Right atrium auricular region (tissue), 2 donors: ENCODE measurements around the gene MRPS18A. TPM values are rescaled to one million over a fixed set of nuclear protein-coding genes. Genes with fewer than 3 reads are reported as not detected.

ENCODE experiments used
- DNase-seq: peaks from one replicate; pipeline ENCODE4 v3.0.0-alpha.2; 2019; ENCODE audit warnings: low spot score
- H3K27ac ChIP-seq, 2 donors: fragments of 200-600 bp; sonication (generic); 1 replicate in 1 of 2; 2 replicates in 1 of 2; pipeline ENCODE4 v1.5.1; 2016 to 2019
- H3K27me3 ChIP-seq, 2 donors: fragments of 200-600 bp; sonication (generic); one replicate each; pipeline versions ENCODE4 v1.5.1 to v1.6.0; 2017 to 2019
- H3K36me3 ChIP-seq: fragments of 200-600 bp; sonication (generic); one replicate; pipeline ENCODE4 v1.5.1; 2016
- H3K4me1 ChIP-seq, 2 donors: fragments of 200-600 bp; sonication (generic); one replicate each; pipeline versions ENCODE4 v1.5.1 to v1.6.0; 2017 to 2019
- H3K4me3 ChIP-seq, 2 donors: fragments of 200-600 bp; sonication (generic); 1 replicate in 1 of 2; 2 replicates in 1 of 2; pipeline ENCODE4 v1.5.1; 2017 to 2019; ENCODE audit warnings: mild to moderate bottlenecking in 1 of 2, moderate library complexity in 1 of 2
- H3K9me3 ChIP-seq, 2 donors: fragments of 200-600 bp; sonication (generic); one replicate each; pipeline ENCODE4 v1.5.1; 2019
- CTCF ChIP-seq, 2 donors: fragments of 200-600 bp; sonication (generic); IDR thresholded peaks; one replicate each; pipeline ENCODE4 v1.5.1; 2019; ENCODE audit warnings: antibody characterized with exemption in 2 of 2
- total RNA-seq, 2 donors: library from RNA; depleted of rRNA; stranded (reverse); fragments of >200 nt; gene quantifications; one replicate each; pipeline ENCODE4 v1.1.0, GENCODE V29; 2016

MRPS18A gene
- total RNA-seq, 2 donors from 2014 or later: 40.4 to 42.7 TPM

DNA sequence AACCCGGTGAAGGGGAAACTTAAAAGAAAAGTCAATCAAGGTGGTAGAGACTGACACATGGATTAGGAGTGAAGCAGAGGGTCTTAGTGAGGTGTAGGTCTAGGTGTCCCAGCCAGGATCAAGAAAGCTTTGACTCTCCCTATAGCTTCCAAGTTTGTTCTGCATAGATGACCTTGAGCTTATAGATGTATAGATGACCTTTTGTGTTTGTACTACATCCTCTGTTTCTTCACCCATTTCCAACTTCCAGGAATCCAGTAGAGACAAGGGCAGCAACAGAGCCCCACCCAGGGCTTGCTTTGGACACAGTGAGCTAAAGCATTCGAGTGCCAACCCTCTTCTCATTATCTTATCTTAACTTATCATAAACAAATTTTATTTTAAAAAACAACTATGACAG, 1.8 kb upstream of the MRPS18A start:
- H3K27me3 ChIP-seq: no peaks in the 10 kb centered on the region
- H3K27ac ChIP-seq: no peak overlapping the region
- no peak for TF ChIP-seq CTCF (IDR thresholded peaks at IDR 0.05)
- H3K4me1 ChIP-seq: peaks cover 0 to 18% of the 10 kb centered on the region in 2 donors
- no peak for DNase-seq
- no peaks in the 10 kb centered on the region for H3K9me3 ChIP-seq
- H3K4me3 ChIP-seq: no peak overlapping the region
- no peaks in the 10 kb centered on the region for H3K36me3 ChIP-seq

DNA sequence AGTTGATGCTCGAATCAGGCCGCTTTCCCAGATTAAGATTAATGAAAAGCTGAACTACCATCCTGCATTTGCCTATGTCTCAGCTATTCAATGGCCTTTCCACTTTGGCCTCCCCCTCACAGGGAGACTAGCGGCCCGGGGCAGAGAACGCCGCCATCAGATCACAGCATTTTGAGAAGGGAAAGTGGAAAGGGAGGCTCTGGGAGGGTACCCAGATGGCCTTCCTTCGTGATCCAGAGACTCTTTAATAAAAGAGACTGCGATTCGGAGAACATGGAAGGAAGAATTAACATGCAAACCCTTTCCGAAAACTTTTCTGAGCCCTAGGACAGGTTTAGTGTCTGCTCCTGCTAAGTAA, 533 bp downstream of the MRPS18A start:
- no peaks in the 10 kb centered on the region for H3K9me3 ChIP-seq
- H3K4me3 ChIP-seq: peak overlapping the region; percentile 81 to 94
- peaks cover 0 to 24% of the 10 kb centered on the region in 2 donors for H3K4me1 ChIP-seq
- no peaks in the 10 kb centered on the region for H3K36me3 ChIP-seq
- H3K27me3 ChIP-seq: no peaks in the 10 kb centered on the region
- TF ChIP-seq CTCF (IDR thresholded peaks at IDR 0.05): no peak
- no peak for DNase-seq
- peak overlapping the region; percentile 67 to 83 for H3K27ac ChIP-seq

DNA sequence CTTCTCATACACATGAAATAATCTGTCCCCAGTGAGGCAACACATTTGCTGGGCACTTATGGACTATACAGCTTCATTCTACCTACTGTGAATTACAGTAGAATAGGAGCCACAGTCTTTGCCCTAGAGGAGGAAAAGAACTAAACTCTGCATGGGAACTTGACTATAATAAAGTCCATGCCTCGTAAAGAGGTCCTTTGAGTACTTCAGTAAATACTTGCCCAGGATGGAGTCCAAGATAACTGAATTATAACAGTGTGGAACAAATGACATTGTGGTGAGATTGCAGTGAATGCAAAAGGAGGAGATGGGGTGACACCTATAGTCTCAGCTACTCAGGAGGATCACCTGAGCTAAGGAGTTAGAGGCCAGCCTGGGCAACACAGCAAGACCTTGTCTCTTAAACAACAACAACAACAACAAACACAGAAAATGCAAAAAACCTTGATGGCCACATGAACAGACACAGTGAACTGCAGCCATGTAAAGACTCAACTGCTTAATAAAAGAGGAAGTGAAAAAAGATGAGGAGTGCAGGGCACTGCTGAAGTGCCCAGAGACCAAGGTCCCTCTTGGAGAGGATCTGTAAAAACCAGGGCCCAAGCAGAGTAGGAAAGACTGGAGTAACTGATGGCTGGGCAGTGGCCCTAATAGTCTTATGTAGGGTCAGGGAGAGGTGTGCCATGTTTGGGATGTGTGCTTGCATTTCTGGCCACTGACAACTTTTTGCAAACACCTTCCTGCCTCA, 3.7 kb downstream of the MRPS18A start:
- H3K9me3 ChIP-seq: no peaks in the 10 kb centered on the region
- H3K27ac ChIP-seq: peak overlapping the region in 1 of 2 donors; percentile 6
- H3K4me3 ChIP-seq: no peak overlapping the region
- H3K4me1 ChIP-seq: peaks cover 0 to 26% of the 10 kb centered on the region in 2 donors
- H3K27me3 ChIP-seq: no peaks in the 10 kb centered on the region
- no peak for TF ChIP-seq CTCF (IDR thresholded peaks at IDR 0.05)
- DNase-seq: no peak
- peaks cover 10% of the 10 kb centered on the region for H3K36me3 ChIP-seq

- no peaks in the 10 kb centered on the region for H3K27me3 ChIP-seq
- no peak for TF ChIP-seq CTCF (IDR thresholded peaks at IDR 0.05)
- no peak overlapping the region for H3K4me3 ChIP-seq
- peaks cover 0 to 22% of the 10 kb centered on the region in 2 donors for H3K4me1 ChIP-seq
- peaks cover 20% of the 10 kb centered on the region for H3K36me3 ChIP-seq
- H3K9me3 ChIP-seq: no peaks in the 10 kb centered on the region
- peak overlapping the region in 1 of 2 donors; percentile 18 for H3K27ac ChIP-seq
- no peak for DNase-seq
Measured at GRCh38 chr6:43682724-43683429, 4.7 kb downstream of the MRPS18A start.

- H3K27ac ChIP-seq: peak overlapping the region in 1 of 2 donors; percentile 18
- DNase-seq: no peak
- H3K4me1 ChIP-seq: peaks cover 0 to 14% of the 10 kb centered on the region in 2 donors
- H3K36me3 ChIP-seq: peaks cover 36% of the 10 kb centered on the region
- no peak overlapping the region for H3K4me3 ChIP-seq
- no peaks in the 10 kb centered on the region for H3K27me3 ChIP-seq
- no peaks in the 10 kb centered on the region for H3K9me3 ChIP-seq
- TF ChIP-seq CTCF (IDR thresholded peaks at IDR 0.05): no peak
Measured at GRCh38 chr6:43681303-43681702, 6.3 kb downstream of the MRPS18A start.
